OCI-M2 (cell line): Measurements from ENCODE around the gene DYNLT2B.
"Not testable (repeated sequence)": the region's sequence is repeated elsewhere in the genome, so short reads cannot be mapped to it uniquely, and the experiment has no call there.

Experiments
- DNase-seq: peaks from one replicate; lab custom pipeline; 2025; ENCODE audit not compliant: unreplicated experiment; lab: John Stamatoyannopoulos, UW

The DYNLT2B gene

GRCh38 chr3:196327405-196327804 is 9.4 kb upstream of the DYNLT2B start:
- DNase-seq: no peak

- DNase-seq: no peak
Observed at GRCh38 chr3:196326936-196327335, 8.9 kb upstream of the DYNLT2B start.

GRCh38 chr3:196323691-196324090 is 5.7 kb upstream of the DYNLT2B start:
- no peak for DNase-seq

- DNase-seq: no peak
Observed at GRCh38 chr3:196323016-196323415, 5.0 kb upstream of the DYNLT2B start.

DNA sequence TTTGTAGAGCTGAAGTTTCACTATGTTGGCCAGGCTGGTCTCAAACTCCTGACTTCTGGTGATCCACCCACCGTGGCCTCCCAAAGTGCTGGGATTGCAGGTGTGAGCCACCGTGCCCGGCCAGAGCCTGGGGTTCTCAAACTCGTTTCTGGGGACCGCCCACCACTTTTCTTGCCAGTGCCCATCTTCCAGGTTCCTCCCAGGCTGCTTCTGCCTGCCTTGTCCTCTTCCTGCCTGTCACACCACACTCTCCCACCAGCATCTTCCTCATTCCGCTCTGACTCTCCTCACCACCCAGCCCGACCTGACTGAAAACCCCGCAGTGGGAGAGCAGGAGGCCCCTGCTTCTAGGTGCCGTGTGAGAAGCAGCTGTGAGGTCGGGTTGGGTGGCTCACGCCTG is 3.1 kb upstream of the DYNLT2B start:
- DNase-seq: no peak

GRCh38 chr3:196320137-196320536 is 2.1 kb upstream of the DYNLT2B start:
- DNase-seq: no peak

DNA sequence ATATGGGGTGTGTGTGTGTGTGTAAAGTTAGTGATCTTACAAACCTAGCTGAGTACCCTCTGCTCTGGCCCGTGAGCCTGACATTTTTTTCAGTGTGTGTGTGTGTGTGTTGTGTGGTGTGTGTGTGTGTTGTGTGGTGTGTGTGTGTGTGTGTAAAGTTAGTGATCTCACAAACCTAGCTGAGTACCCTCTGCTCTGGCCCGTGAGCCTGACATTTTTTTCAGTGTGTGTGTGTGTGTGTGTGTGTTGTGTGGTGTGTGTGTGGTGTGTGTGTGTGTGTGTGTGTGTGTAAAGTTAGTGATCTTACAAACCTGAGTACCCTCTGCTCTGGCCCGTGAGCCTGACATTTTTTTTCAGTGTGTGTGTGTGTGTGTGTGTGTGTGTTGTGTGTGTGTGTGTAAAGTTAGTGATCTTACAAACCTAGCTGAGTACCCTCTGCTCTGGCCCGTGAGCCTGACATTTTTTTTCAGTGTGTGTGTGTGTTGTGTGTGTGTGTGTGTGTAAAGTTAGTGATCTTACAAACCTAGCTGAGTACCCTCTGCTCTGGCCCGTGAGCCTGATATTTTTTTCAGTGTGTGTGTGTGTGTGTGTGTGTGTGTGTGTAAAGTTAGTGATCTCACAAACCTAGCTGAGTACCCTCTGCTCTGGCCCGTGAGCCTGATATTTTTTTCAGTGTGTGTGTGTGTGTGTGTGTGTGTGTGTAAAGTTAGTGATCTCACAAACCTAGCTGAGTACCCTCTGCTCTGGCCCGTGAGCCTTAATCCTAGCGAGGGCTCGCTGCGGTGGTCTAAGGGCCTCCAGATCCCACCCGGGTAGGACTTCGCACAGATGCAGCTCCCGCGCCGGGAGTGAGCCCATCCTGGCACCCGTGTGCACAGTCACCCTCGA is 997 bp downstream of the DYNLT2B start:
- not testable (repeated sequence) for DNase-seq

- no peak for DNase-seq
Observed at GRCh38 chr3:196315821-196316220, 2.2 kb downstream of the DYNLT2B start.

- no peak for DNase-seq
Observed at GRCh38 chr3:196314597-196314996, 3.4 kb downstream of the DYNLT2B start.

- DNase-seq: not testable (repeated sequence)
Observed at GRCh38 chr3:196314086-196314485, 4.0 kb downstream of the DYNLT2B start.

DNA sequence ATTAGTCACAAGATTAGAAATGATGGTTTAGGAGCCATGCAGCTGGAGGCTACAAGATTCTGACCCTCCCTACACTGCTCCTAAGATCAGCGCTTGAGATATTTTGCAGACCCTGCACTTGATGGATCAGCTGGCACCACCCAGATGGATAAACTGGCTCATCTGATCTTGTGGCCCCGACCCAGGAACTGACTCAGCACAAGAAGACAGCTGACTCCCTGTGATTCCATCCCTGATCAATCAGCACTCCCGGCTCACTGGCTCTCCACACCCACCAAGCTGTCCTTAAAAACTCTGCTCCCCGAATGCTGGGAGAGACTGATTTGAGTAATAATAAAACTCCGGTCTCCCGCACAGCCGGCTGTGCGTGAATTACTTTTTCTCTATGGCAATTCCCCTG is 15.1 kb downstream of the DYNLT2B start:
- not testable (repeated sequence) for DNase-seq

- DNase-seq: not testable (repeated sequence)
Observed at GRCh38 chr3:196302551-196302950, 15.5 kb downstream of the DYNLT2B start.

- no peak for DNase-seq
Observed at GRCh38 chr3:196298521-196298920, 19.5 kb downstream of the DYNLT2B start.

DNA sequence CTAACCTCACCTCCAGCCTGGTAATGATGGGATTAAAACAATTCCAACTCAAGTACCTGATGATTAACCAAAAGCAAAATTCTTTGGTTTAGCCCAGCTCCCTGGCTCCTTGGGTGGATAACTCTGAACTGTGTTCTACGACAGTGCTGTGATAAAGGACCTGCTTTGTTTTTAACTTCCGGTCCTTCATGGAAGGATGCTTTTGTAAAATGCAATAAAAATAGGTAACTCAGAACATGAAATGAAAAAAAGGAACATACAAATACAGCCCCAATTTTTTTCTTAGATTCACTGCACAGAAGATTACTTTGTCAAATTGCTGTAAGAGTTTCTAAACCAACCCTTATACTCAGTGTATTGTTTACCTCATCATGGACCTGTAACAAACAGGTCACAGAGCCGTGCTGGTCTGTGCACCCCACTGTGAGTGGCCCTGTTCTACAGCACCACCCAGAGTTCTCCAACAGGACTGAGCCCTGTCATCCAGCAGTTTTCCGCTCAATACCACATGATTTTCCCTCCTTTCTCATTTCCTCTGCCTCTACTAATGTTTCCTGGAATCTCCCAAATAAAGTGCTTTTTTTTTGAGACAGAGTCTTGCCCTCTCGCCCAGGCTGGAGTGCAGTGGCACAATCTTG is 25.6 kb downstream of the DYNLT2B start:
- DNase-seq: no peak

GRCh38 chr3:196288141-196288460 is 29.9 kb downstream of the DYNLT2B start:
- no peak for DNase-seq

DNA sequence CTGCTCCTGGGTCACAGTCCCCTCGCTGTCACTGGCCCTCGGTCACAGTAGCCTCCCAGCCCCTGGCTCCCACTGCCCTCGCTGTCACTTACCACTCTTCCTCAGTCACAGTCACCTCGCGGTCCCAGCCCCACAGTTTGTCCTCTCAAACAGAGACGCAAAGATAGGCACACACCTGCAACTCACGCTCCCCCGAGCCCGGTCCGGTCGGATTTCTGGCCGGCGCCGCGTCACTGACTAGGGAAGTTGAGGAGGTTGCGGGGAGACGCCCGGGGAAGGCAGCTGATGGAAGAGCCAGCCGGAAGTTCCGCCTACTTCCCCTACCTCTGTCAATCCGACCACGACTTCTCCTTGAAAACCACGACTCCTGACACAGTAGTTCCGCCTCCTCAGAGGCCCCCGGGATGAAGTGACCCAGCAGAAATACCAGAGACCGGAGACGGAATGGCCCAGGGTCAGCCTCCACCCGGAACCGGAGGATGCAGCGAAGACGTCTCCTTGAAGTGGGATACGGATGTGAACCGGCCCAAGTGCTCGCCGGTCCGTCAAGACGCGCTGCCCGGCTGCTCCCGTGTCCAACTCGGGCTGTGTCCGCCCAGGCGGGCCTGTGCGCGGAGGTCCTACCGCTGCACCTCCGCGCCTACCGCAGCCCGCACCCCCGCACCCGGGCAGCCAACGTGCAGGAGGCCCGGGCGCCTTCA is 30.4 kb downstream of the DYNLT2B start, which contains the start of gene PCYT1A:
Gene PCYT1A (minus strand): TSS at position 287 of the 701 bp plus-strand sequence. CDS start 17,195 bp downstream, outside the sequence.
- DNase-seq: peak; percentile 58

DNA sequence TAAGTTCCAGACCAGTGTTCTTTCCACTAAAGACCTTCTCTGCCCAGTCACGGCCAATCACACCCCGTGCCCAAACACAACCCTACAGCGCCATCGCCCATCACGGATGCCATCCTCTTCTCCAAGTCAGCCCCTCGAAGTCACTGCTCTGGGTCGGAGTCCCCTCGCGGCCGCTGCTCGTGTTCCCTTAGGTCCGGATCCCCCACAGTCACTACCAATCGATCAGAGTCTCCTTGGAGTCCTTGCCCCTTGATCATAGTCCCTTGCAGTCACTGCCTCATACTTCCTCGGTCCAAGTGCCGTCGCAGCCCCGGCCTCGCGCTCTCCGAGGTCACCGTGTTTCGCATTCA is 31.0 kb downstream of the DYNLT2B start:
- DNase-seq: no peak

DNA sequence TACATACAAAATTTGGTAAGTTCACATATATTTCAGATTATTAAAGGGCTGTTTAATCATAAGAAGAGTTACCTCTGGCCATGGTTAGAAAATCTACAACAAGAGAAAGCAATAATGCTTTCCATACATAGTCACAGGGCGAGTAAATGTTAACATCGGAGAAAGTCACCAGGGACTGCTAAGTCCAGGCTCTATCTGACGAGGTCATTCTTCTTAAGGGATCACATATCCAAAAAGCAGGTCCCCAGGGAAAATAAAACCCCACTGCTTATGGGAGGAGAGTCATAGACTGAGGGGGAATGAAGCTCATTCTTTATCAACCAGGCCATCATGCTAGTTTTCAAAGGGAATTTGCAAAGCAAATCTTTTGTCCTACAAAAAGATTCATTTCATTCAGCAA is 33.6 kb downstream of the DYNLT2B start:
- DNase-seq: no peak

DNA sequence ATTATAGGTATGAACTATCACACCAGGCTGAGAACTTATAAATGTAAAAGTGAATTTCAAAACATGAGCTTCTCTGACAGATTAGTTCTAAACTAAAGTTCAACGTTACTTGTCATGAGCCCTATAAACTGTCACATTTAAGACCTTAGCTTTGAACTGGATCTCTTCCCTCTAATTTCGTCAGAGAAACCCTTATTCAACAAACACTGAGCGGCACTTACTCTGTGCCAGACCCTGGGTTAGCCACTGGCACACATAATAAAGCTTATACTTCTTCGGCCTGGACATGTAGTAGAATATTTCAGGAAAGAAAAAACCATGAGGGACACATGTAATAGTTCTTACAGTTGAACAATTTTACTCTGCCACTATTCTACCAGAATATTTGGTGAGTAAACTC is 36.1 kb downstream of the DYNLT2B start:
- DNase-seq: no peak

DNA sequence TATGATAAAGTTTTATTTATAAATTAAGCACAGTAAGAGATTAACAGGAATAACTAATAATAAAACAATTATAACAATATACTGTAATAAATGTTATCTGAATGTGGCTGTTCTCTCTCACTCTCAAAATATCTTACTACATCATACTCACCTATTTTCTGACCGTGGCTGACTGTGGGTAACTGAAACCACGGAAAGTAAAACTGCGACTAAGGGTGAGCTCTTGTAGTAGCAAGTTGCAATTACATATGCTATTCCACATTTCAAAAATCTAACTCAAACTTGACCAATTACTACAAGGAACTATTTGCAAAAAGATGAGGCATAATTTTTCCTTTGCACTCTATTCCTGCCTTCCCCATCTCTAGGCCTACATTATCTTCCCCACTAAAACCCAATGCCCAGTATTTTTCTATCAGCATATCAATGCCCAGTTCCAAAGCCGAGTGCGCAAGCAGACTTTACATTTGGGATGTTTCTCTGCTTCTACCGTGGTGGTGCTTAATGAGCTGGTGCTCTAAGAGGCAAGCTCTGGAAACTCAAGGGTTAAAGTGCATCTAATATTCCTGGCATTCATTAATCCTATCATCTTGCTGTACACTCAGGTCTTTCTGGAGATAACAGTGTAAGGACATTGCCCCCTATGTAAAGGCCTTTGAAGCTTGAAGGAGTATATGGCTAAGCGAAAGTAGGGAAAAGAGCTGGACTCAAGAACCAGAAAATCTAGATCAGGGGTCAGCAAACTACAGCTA is 37.2 kb downstream of the DYNLT2B start:
- no peak for DNase-seq

GRCh38 chr3:196275126-196275525 is 42.9 kb downstream of the DYNLT2B start:
- DNase-seq: no peak
